ENCODE results near the gene CLDN14.

Gene CLDN14

GRCh38 chr21:36424592-36424991 lies 55.3 kb downstream of the CLDN14 start:
- Histone ChIP-seq H3K27ac (ENCODE audit: poor library complexity, severe bottlenecking) (no peak overlapping the region), H3K4me1 (ENCODE audit: insufficient read depth, poor library complexity, severe bottlenecking) (peaks cover 4% of the 10 kb centered on the region), H3K9me3 (ENCODE audit: severe bottlenecking) (no peaks in the 10 kb centered on the region), H3K36me3 (ENCODE audit: low read depth) (no peaks in the 10 kb centered on the region), H3K27me3 (ENCODE audit: insufficient read depth, poor library complexity, severe bottlenecking) (no peaks in the 10 kb centered on the region), H3K4me3 (ENCODE audit: severe bottlenecking) (no peak overlapping the region)
- no peak for TF ChIP-seq CTCF (IDR thresholded peaks at IDR 0.05; ENCODE audit: poor library complexity, severe bottlenecking)
- ATAC-seq (ENCODE audit: low read depth) (no peak), DNase-seq (ENCODE audit: low spot score) (no peak)

DNA sequence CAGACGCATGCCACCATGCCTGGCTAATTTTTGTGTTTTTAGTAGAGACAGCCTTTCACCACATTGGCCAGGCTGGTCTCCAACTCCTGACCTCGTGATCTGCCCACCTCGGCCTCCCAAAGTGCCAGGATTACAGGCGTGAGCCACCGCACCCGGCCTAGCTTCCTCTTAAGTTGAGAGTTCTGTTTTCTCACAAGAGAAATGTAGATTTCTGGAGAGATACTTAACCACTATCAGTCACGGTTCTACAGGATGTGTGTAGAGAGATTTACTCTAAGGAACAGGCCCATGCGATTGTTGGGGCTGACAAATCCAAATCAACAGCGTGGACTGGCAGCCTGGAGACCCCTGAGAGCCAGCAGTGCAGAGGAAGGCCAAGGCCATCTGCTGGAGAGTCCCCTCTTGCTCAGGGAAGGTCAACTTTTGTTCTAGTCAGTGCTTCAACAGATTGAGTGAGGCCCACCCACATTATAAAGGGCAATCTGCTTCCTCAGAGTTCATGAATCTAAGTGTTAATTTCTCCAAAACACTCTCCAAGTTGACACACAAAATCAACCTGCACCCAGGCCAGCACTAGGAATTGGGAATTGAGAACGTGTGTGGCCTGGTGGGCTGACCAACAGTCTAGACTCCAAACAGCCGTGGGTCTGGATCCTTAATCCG lies 56.0 kb downstream of the CLDN14 start:
- ATAC-seq (ENCODE audit: low read depth) (no peak), DNase-seq (ENCODE audit: low spot score) (no peak)
- Histone ChIP-seq H3K4me1 (ENCODE audit: insufficient read depth, poor library complexity, severe bottlenecking) (no peaks in the 10 kb centered on the region), H3K27me3 (ENCODE audit: insufficient read depth, poor library complexity, severe bottlenecking) (no peaks in the 10 kb centered on the region), H3K27ac (ENCODE audit: poor library complexity, severe bottlenecking) (no peak overlapping the region), H3K36me3 (ENCODE audit: low read depth) (no peaks in the 10 kb centered on the region), H3K9me3 (ENCODE audit: severe bottlenecking) (no peaks in the 10 kb centered on the region), H3K4me3 (ENCODE audit: severe bottlenecking) (no peak overlapping the region)
- TF ChIP-seq CTCF (IDR thresholded peaks at IDR 0.05; ENCODE audit: poor library complexity, severe bottlenecking): no peak

- H3K27me3 ChIP-seq (ENCODE audit: insufficient read depth, poor library complexity, severe bottlenecking): no peaks in the 10 kb centered on the region
- H3K36me3 ChIP-seq (ENCODE audit: low read depth): no peaks in the 10 kb centered on the region
- no peak for DNase-seq (ENCODE audit: low spot score)
- no peaks in the 10 kb centered on the region for H3K9me3 ChIP-seq (ENCODE audit: severe bottlenecking)
- no peak overlapping the region for H3K4me3 ChIP-seq (ENCODE audit: severe bottlenecking)
- H3K4me1 ChIP-seq (ENCODE audit: insufficient read depth, poor library complexity, severe bottlenecking): no peaks in the 10 kb centered on the region
- ATAC-seq (ENCODE audit: low read depth): peak; percentile 36; the same call in 1 of the 3 replicates
- peak; percentile 87 for TF ChIP-seq CTCF (IDR thresholded peaks at IDR 0.05; ENCODE audit: poor library complexity, severe bottlenecking)
- H3K27ac ChIP-seq (ENCODE audit: poor library complexity, severe bottlenecking): no peak overlapping the region
These were observed 57.4 kb downstream of the CLDN14 start for GRCh38 chr21:36422279-36423098.

GRCh38 chr21:36420571-36421339 lies 59.2 kb downstream of the CLDN14 start:
- DNase-seq (ENCODE audit: low spot score): no peak
- H3K4me3 ChIP-seq (ENCODE audit: severe bottlenecking): no peak overlapping the region
- no peaks in the 10 kb centered on the region for H3K4me1 ChIP-seq (ENCODE audit: insufficient read depth, poor library complexity, severe bottlenecking)
- no peaks in the 10 kb centered on the region for H3K9me3 ChIP-seq (ENCODE audit: severe bottlenecking)
- no peak for TF ChIP-seq CTCF (IDR thresholded peaks at IDR 0.05; ENCODE audit: poor library complexity, severe bottlenecking)
- H3K27ac ChIP-seq (ENCODE audit: poor library complexity, severe bottlenecking): no peak overlapping the region
- no peaks in the 10 kb centered on the region for H3K27me3 ChIP-seq (ENCODE audit: insufficient read depth, poor library complexity, severe bottlenecking)
- peaks cover 11% of the 10 kb centered on the region for H3K36me3 ChIP-seq (ENCODE audit: low read depth)
- no peak for ATAC-seq (ENCODE audit: low read depth)

All from RWPE2 (cell line).